ENCODE data around the gene ATP2B1.
A peak's percentile ranks its signal among the peaks of the same experiment; 100 is the strongest.

ATP2B1 gene

DNA sequence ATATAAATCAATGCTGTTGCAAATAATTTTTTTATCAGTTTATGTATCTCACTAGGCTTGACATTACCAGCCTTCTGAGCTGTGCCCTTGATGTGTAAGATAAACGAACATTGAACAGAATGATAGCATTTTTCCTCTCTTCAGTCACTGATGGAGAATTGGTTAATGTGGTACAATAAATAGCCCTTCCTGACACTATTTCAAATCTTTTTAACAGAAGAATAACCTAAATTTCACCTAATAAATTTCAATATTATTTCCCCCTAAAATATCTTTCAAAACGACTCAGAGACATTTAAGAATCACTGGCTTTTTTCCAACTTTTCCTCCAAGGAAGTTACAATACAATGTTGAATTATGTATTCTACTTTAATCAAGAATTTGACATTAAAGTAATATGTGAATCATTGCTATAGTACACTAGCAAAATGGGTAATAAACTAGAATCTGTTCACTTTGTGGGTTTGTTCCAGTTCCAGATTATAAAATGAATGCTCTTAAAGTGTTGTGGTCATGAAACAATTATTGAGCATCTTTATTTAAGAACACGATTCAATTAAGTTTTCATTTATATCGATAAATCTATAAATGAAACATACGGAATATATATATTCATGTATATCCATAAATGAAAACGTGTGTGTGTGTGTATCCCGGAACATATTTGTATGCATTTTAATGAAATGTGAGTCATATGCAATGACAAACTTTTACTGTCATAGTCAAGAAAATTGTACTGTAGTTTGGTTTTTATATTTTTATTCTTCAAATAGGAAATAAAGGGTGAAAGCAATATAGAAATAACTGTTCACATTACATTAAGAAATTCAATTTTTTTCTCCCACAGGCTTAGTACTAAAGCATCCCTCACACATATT lies 2.5 kb upstream of the ATP2B1 start:
- peaks cover 13% of the 10 kb centered on the region for H3K4me1 ChIP-seq (ENCODE audit: insufficient read depth, low read length)
- peaks cover 35% of the 10 kb centered on the region for H3K27me3 ChIP-seq (ENCODE audit: insufficient read depth, low read length)
- H3K9me3 ChIP-seq (ENCODE audit: insufficient read depth, low read depth, low read length), result peaks cover 11% of the 10 kb centered on the region
- H3K4me3 ChIP-seq (ENCODE audit: low read length), result peak overlapping the region; percentile 82
- 86% methylated on average over 4 of the region's 7 CpGs for WGBS
- no peak overlapping the region for H3K9ac ChIP-seq (ENCODE audit: low read depth, low read length)
- H3K36me3 ChIP-seq (ENCODE audit: insufficient read depth, low read length), result no peaks in the 10 kb centered on the region
- H3K27ac ChIP-seq (ENCODE audit: low read depth, low read length), result no peak overlapping the region

GRCh38 chr12:89709995-89710872 lies 1.6 kb upstream of the ATP2B1 start:
- H3K36me3 ChIP-seq (ENCODE audit: insufficient read depth, low read length), result no peaks in the 10 kb centered on the region
- WGBS, result 1% methylated on average over 43 of the region's 45 CpGs

GRCh38 chr12:89709157-89709994 lies 738 bp upstream of the ATP2B1 start:
- H3K9me3 ChIP-seq (ENCODE audit: insufficient read depth, low read depth, low read length), result peaks cover 4% of the 10 kb centered on the region; the same call in 1 of the 2 replicates
- H3K27me3 ChIP-seq (ENCODE audit: insufficient read depth, low read length), result peaks cover 48% of the 10 kb centered on the region
- H3K36me3 ChIP-seq (ENCODE audit: insufficient read depth, low read length), result no peaks in the 10 kb centered on the region
- H3K4me3 ChIP-seq (ENCODE audit: low read length), result peak overlapping the region; percentile 82
- peak overlapping the region; percentile 95 for H3K9ac ChIP-seq (ENCODE audit: low read depth, low read length)
- peaks cover 13% of the 10 kb centered on the region for H3K4me1 ChIP-seq (ENCODE audit: insufficient read depth, low read length)
- peak overlapping the region; percentile 98 for H3K27ac ChIP-seq (ENCODE audit: low read depth, low read length)
- WGBS, result under 1% methylated on average over 100 of the region's 103 CpGs

More at GRCh38 chr12:89709995-89710872, 1.6 kb upstream of the ATP2B1 start:
- Histone ChIP-seq H3K27ac (ENCODE audit: low read depth, low read length) (peak overlapping the region; percentile 90), H3K4me3 (ENCODE audit: low read length) (peak overlapping the region; percentile 82), H3K27me3 (ENCODE audit: insufficient read depth, low read length) (peaks cover 44% of the 10 kb centered on the region), H3K9ac (ENCODE audit: low read depth, low read length) (peak overlapping the region; percentile 80), H3K9me3 (ENCODE audit: insufficient read depth, low read depth, low read length) (peaks cover 11% of the 10 kb centered on the region), H3K4me1 (ENCODE audit: insufficient read depth, low read length) (peaks cover 13% of the 10 kb centered on the region)

- WGBS, result under 1% methylated on average over 73 of the region's 73 CpGs
- Histone ChIP-seq H3K27me3 (ENCODE audit: insufficient read depth, low read length) (peaks cover 48% of the 10 kb centered on the region), H3K9ac (ENCODE audit: low read depth, low read length) (peak overlapping the region; percentile 95), H3K27ac (ENCODE audit: low read depth, low read length) (peak overlapping the region; percentile 63; the same call in 1 of the 2 replicates), H3K4me1 (ENCODE audit: insufficient read depth, low read length) (peaks cover 13% of the 10 kb centered on the region), H3K36me3 (ENCODE audit: insufficient read depth, low read length) (no peaks in the 10 kb centered on the region), H3K4me3 (ENCODE audit: low read length) (peak overlapping the region; percentile 82), H3K9me3 (ENCODE audit: insufficient read depth, low read depth, low read length) (no peaks in the 10 kb centered on the region)
These were observed 704 bp downstream of the ATP2B1 start for GRCh38 chr12:89707703-89708564.

- Histone ChIP-seq H3K27me3 (ENCODE audit: insufficient read depth, low read length) (peaks cover 48% of the 10 kb centered on the region), H3K4me3 (ENCODE audit: low read length) (peak overlapping the region; percentile 82), H3K36me3 (ENCODE audit: insufficient read depth, low read length) (no peaks in the 10 kb centered on the region), H3K27ac (ENCODE audit: low read depth, low read length) (no peak overlapping the region), H3K4me1 (ENCODE audit: insufficient read depth, low read length) (peaks cover 13% of the 10 kb centered on the region), H3K9me3 (ENCODE audit: insufficient read depth, low read depth, low read length) (no peaks in the 10 kb centered on the region), H3K9ac (ENCODE audit: low read depth, low read length) (peak overlapping the region; percentile 19; the same call in 1 of the 2 replicates)
- WGBS, result 4% methylated on average over 17 of the region's 17 CpGs
These were observed 1.5 kb downstream of the ATP2B1 start for GRCh38 chr12:89706986-89707702.

DNA sequence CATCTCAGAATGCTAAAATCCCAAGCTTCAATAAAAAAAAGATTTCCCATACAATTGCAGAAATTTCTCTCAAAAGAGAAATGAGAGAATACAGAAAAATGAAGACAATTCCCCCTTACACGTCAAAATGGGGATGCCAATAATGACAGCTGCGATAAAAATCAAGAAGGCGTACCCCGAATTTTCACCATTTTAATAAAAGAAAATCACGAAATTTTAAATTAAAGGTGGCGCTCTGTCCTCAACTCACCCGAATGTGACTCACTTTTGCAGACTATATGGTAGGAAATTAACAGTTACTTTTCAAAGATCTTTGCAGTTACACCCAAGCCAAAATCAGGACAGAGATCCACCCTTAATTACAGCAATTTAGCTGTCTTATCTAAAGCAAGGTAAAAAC lies 2.1 kb downstream of the ATP2B1 start:
- H3K9me3 ChIP-seq (ENCODE audit: insufficient read depth, low read depth, low read length), result no peaks in the 10 kb centered on the region
- H3K9ac ChIP-seq (ENCODE audit: low read depth, low read length), result no peak overlapping the region
- 84% methylated on average over 7 of the region's 7 CpGs for WGBS
- H3K4me3 ChIP-seq (ENCODE audit: low read length), result peak overlapping the region; percentile 82
- peaks cover 13% of the 10 kb centered on the region for H3K4me1 ChIP-seq (ENCODE audit: insufficient read depth, low read length)
- H3K27me3 ChIP-seq (ENCODE audit: insufficient read depth, low read length), result peaks cover 45% of the 10 kb centered on the region
- no peaks in the 10 kb centered on the region for H3K36me3 ChIP-seq (ENCODE audit: insufficient read depth, low read length)
- no peak overlapping the region for H3K27ac ChIP-seq (ENCODE audit: low read depth, low read length)

DNA sequence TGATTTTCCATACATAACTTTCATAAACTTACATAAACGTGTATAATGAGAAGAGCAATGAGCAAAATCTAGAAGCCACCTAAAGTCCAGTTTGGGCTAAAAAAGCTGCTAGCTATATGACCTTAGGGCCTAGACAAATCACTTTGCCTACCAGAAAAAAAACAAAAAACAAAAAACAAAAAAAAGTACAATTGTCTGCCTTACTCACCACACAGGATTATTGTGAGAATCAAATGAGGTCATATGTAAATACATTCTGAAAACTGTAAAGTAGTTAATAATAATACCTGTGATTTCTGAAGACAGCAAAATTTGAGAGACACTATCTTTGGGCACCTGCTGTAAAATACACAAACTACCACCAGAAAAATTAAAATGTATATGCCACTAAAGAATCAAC lies 4.2 kb downstream of the ATP2B1 start:
- no peak overlapping the region for H3K27ac ChIP-seq (ENCODE audit: low read depth, low read length)
- H3K36me3 ChIP-seq (ENCODE audit: insufficient read depth, low read length), result no peaks in the 10 kb centered on the region
- peaks cover 9% of the 10 kb centered on the region for H3K4me1 ChIP-seq (ENCODE audit: insufficient read depth, low read length)
- H3K9me3 ChIP-seq (ENCODE audit: insufficient read depth, low read depth, low read length), result no peaks in the 10 kb centered on the region
- H3K27me3 ChIP-seq (ENCODE audit: insufficient read depth, low read length), result peaks cover 30% of the 10 kb centered on the region
- no peak overlapping the region for H3K4me3 ChIP-seq (ENCODE audit: low read length)
- 88% methylated on average over 1 of the region's 1 CpG for WGBS
- H3K9ac ChIP-seq (ENCODE audit: low read depth, low read length), result no peak overlapping the region

- H3K27me3 ChIP-seq (ENCODE audit: insufficient read depth, low read length), result peaks cover 30% of the 10 kb centered on the region
- H3K9me3 ChIP-seq (ENCODE audit: insufficient read depth, low read depth, low read length), result no peaks in the 10 kb centered on the region
- peaks cover 9% of the 10 kb centered on the region for H3K4me1 ChIP-seq (ENCODE audit: insufficient read depth, low read length)
- H3K4me3 ChIP-seq (ENCODE audit: low read length), result no peak overlapping the region
- WGBS, result 94% methylated on average over 1 of the region's 1 CpG
- H3K9ac ChIP-seq (ENCODE audit: low read depth, low read length), result no peak overlapping the region
- H3K27ac ChIP-seq (ENCODE audit: low read depth, low read length), result no peak overlapping the region
- no peaks in the 10 kb centered on the region for H3K36me3 ChIP-seq (ENCODE audit: insufficient read depth, low read length)
These were observed 4.9 kb downstream of the ATP2B1 start for GRCh38 chr12:89703768-89704167.

DNA sequence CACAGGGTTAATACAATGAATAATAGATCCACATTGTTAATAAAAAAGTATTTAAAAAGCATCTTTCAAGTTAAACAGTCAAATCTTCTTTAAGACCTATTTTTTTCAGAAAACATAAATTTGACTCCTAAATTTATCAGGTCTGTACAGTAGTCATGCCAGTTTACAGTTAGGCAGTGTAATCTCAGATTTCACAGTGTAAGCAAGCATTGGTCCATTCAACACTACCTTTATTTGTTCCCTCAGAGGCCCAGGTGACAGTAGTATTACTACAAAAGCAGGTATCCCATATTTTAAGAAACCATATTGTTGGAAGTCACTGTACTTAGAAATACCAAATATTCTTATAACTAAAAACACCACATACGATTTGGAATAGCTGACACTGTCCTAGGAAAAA lies 6.1 kb downstream of the ATP2B1 start:
- WGBS, result no CpG with 5 or more reads among the region's 1 CpG
- peaks cover 9% of the 10 kb centered on the region for H3K4me1 ChIP-seq (ENCODE audit: insufficient read depth, low read length)
- H3K9me3 ChIP-seq (ENCODE audit: insufficient read depth, low read depth, low read length), result no peaks in the 10 kb centered on the region
- peaks cover 27% of the 10 kb centered on the region for H3K27me3 ChIP-seq (ENCODE audit: insufficient read depth, low read length)
- H3K9ac ChIP-seq (ENCODE audit: low read depth, low read length), result no peak overlapping the region
- H3K27ac ChIP-seq (ENCODE audit: low read depth, low read length), result no peak overlapping the region
- no peaks in the 10 kb centered on the region for H3K36me3 ChIP-seq (ENCODE audit: insufficient read depth, low read length)
- no peak overlapping the region for H3K4me3 ChIP-seq (ENCODE audit: low read length)
